Lower lobe of right lung (tissue), 2 donors: ENCODE results near the gene BST1. TPM values are rescaled to one million over a fixed set of nuclear protein-coding genes. Genes with fewer than 3 reads are reported as not detected.

Source experiments
- ATAC-seq, 2 donors: fragments of 200-7000 bp; cut with Tn5 transposase; one replicate each; pipeline ENCODE4 v1.9.1; 2020 to 2022; ENCODE audit warnings: mild to moderate bottlenecking in 2 of 2, moderate library complexity in 2 of 2
- DNase-seq: peaks from one replicate; pipeline ENCODE4 v3.0.0-alpha.2; 2020
- H3K27ac ChIP-seq: fragments of 200-600 bp; one replicate; pipeline ENCODE4 v1.8.0; 2022
- H3K27me3 ChIP-seq: fragments of 200-600 bp; one replicate; pipeline ENCODE4 v1.8.0; 2022; ENCODE audit warnings: low read depth
- H3K36me3 ChIP-seq: fragments of 200-600 bp; one replicate; pipeline ENCODE4 v1.8.0; 2022; ENCODE audit warnings: mild to moderate bottlenecking
- H3K4me1 ChIP-seq: fragments of 200-600 bp; one replicate; pipeline ENCODE4 v1.8.0; 2022
- H3K4me3 ChIP-seq: fragments of 200-600 bp; one replicate; pipeline ENCODE4 v1.8.0; 2022; ENCODE audit warnings: mild to moderate bottlenecking
- H3K9me3 ChIP-seq: fragments of 200-600 bp; one replicate; pipeline ENCODE4 v1.8.0; 2022
- intact Hi-C: fragments of 100-400 bp; cut with DNase I; formaldehyde crosslinking; loops from one replicate; pipeline ENCODE4 v1.11.0; 2022
- long read RNA-seq: library from polyadenylated mRNA; unstranded; transcript quantifications from one replicate; pipeline ENCODE4 v2.0.0, GENCODE V29; 2021
- total RNA-seq: library from RNA; stranded (reverse); fragmentation: NEBNext Ultra II Directional; extraction: Animal tissue kit (Norgen Biotek cat#: 25700); gene quantifications from one replicate; pipeline ENCODE4 v1.2.1, GENCODE V29; 2021
- TF ChIP-seq, protein P1 (sequence below): fragments of 200-600 bp; IDR thresholded peaks from one replicate; pipeline ENCODE4 v1.8.0; 2022; ENCODE audit warnings: antibody characterized with exemption, mild to moderate bottlenecking
- donor health status: DM: no; HTN: yes; CAD: no; lungs with severe emphysema.

Gene BST1, protein sequence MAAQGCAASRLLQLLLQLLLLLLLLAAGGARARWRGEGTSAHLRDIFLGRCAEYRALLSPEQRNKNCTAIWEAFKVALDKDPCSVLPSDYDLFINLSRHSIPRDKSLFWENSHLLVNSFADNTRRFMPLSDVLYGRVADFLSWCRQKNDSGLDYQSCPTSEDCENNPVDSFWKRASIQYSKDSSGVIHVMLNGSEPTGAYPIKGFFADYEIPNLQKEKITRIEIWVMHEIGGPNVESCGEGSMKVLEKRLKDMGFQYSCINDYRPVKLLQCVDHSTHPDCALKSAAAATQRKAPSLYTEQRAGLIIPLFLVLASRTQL
- total RNA-seq: 17.8 TPM
- long read RNA-seq, transcript BST1-201 (9 exons, 1,480 nt): major isoform, 11 of 14 reads
- long read RNA-seq, partial matches to known transcripts: 1 of 14 reads
- long read RNA-seq, other reads (novel, unspliced or antisense): 2 of 14 reads

DNA sequence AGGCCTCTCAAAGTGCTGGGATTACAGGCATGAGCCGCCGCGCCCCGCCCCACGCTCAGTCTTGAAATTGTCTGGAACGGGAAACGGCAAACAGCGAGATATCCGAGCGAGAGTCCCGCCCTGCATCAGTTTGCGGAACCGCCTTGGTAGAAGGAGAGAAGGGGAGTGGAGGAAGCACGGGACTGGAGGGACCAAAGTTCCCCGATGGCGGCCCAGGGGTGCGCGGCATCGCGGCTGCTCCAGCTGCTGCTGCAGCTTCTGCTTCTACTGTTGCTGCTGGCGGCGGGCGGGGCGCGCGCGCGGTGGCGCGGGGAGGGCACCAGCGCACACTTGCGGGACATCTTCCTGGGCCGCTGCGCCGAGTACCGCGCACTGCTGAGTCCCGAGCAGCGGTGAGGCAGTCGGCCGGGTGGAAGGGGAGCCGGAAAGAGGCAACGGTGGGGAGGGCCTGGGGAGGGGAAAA is at the start of gene BST1:
TSS of gene BST1 (plus strand) at position 125 of the 463 bp plus-strand sequence. CDS start at position 205, 80 bp downstream.
- H3K4me3 ChIP-seq: peak within 1 kb of the TSS; percentile 58
- DNase-seq (peak; percentile 89), ATAC-seq (peak; percentile 87 to 91)
- no peaks in the 10 kb centered on the region for H3K9me3 ChIP-seq
- intact Hi-C loops: no loop called here
- H3K27me3 ChIP-seq: no peaks in the 10 kb centered on the region
- H3K4me1 ChIP-seq: peaks cover 9% of the 10 kb centered on the region
- H3K36me3 ChIP-seq: no peaks in the 10 kb centered on the region
- TF ChIP-seq, protein P1, sequence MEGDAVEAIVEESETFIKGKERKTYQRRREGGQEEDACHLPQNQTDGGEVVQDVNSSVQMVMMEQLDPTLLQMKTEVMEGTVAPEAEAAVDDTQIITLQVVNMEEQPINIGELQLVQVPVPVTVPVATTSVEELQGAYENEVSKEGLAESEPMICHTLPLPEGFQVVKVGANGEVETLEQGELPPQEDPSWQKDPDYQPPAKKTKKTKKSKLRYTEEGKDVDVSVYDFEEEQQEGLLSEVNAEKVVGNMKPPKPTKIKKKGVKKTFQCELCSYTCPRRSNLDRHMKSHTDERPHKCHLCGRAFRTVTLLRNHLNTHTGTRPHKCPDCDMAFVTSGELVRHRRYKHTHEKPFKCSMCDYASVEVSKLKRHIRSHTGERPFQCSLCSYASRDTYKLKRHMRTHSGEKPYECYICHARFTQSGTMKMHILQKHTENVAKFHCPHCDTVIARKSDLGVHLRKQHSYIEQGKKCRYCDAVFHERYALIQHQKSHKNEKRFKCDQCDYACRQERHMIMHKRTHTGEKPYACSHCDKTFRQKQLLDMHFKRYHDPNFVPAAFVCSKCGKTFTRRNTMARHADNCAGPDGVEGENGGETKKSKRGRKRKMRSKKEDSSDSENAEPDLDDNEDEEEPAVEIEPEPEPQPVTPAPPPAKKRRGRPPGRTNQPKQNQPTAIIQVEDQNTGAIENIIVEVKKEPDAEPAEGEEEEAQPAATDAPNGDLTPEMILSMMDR: no peak
- peak within 1 kb of the TSS; percentile 53 for H3K27ac ChIP-seq

DNA sequence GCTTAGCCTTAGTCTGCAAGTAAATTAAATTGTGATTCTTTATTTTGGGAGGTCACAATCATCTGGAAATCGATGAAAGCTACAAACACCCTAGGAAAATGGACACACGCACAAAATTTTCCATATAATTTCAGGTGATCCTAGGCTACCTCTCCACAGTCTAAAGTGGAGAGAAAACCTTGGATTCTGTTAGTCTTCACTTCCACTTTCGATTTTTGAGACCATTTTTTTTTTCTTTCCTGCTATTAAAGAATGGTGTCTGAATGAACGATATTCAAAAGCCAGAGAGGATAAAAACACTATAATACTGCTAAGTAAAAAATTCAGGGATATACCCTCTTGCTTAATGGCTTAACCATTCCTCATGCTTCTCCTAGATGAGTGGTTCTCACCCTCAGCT is 49.4 kb upstream of the BST1 start:
- no peaks in the 10 kb centered on the region for H3K27me3 ChIP-seq
- TF ChIP-seq, protein P1: no peak
- no peaks in the 10 kb centered on the region for H3K36me3 ChIP-seq
- H3K27ac ChIP-seq: peak overlapping the region; percentile 99
- intact Hi-C loops: no loop called here
- no peaks in the 10 kb centered on the region for H3K9me3 ChIP-seq
- no peak for DNase-seq
- H3K4me3 ChIP-seq: peak overlapping the region; percentile 68
- H3K4me1 ChIP-seq: peaks cover 56% of the 10 kb centered on the region
- no peak for ATAC-seq

DNA sequence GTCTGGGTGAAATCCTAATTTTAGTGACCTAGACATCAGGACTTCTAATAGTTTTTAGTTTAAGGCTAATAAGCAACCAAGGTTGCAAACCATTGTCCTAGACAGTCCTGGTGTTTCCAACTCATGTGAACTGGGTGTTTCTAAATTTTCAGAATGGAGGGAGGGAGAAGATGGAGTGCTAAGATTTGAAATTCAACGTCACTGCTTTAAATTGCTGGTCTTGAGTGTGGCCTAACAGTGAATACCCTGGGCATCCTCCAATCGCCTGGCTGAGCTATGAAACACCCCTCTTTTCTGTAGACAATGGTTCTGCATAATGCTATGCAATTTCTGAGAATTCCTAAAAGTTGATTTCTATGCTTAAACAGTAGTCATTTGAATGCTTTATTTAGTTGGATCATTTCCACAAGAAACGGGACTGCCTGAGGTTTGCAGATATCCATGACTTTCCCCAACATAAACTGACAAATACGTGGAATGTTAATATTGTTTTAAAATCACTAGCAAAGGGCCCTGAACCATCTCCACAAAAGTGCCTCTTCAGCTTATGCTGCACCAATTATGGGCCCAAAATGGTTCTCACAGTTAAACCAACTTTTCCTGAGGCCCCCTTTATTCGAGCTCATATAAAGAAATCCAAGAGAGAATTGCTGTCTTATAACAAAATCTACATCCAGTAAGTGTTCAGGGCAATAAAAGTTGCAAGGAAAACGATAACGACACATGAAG is 48.8 kb upstream of the BST1 start:
- H3K4me1 ChIP-seq: peaks cover 49% of the 10 kb centered on the region
- intact Hi-C loops: no loop called here

DNA sequence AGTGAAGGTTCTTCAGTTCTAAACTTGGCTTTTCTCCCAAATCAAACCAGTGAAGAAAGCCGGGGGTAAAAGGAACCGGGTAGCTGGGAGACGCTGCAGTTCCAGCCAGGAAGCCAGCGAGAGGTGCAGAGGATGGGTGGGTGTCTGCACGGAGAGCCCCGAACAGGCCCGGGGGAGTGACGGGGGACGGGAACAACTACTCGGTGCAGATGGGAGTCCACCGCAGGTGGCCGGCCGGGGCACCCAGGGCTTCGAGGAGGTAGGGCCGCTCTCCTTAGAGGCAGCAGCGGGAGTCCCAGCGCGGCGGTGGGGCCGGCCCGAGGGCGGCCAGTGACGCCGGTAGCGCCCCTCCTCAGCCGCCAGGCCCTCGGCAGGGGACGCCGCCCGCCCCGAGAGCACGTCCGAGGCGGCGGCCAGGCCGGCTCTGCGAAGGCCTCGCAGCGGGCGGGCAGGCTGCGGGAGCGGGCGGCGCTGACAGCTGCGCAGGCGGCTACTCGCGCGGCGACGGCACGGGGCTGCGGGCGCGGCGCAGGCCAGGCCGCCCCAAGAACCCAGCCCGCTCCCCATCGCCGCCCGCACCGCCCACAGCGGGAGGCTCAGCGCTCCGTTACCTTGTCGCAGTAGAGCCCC is 48.2 kb upstream of the BST1 start:
- peak; percentile 70 to 78 for ATAC-seq
- intact Hi-C loops: no loop called here
- Histone ChIP-seq H3K36me3 (no peaks in the 10 kb centered on the region), H3K27ac (peak overlapping the region; percentile 99), H3K4me3 (peak overlapping the region; percentile 68), H3K4me1 (peaks cover 43% of the 10 kb centered on the region), H3K27me3 (no peaks in the 10 kb centered on the region), H3K9me3 (no peaks in the 10 kb centered on the region)
- TF ChIP-seq, protein P1: no peak
- DNase-seq: peak; percentile 67

More for the DNA sequence above, 48.8 kb upstream of the BST1 start:
- H3K4me3 ChIP-seq: peak overlapping the region; percentile 68
- peak overlapping the region; percentile 99 for H3K27ac ChIP-seq
- H3K27me3 ChIP-seq: no peaks in the 10 kb centered on the region
- TF ChIP-seq, protein P1: no peak
- DNase-seq: no peak
- no peak for ATAC-seq
- no peaks in the 10 kb centered on the region for H3K9me3 ChIP-seq
- no peaks in the 10 kb centered on the region for H3K36me3 ChIP-seq
